NOMO-1 (cell line): ENCODE data around the gene STXBP5L.
"Not testable (repeated sequence)": the region's sequence is repeated elsewhere in the genome, so short reads cannot be mapped to it uniquely, and the experiment has no call there.

Experiments used
- DNase-seq, 2 experiments: peaks; one replicate each; lab custom pipeline; 2025; ENCODE audit not compliant: unreplicated experiment in 2 of 2; lab: John Stamatoyannopoulos, UW

Gene STXBP5L

GRCh38 chr3:120908030-120908794 lies at the start of gene STXBP5L:
STXBP5L (plus strand) TSS chr3:120908205; CDS start chr3:120909579, 1,374 bp downstream.
- DNase-seq = peak; percentile 11 to 23

- DNase-seq = no peak
Observed at GRCh38 chr3:120858521-120858920, 49.5 kb upstream of the STXBP5L start.

GRCh38 chr3:120864541-120864940 lies 43.5 kb upstream of the STXBP5L start:
- no peak for DNase-seq

- no peak for DNase-seq
Observed at GRCh38 chr3:120875507-120875906, 32.5 kb upstream of the STXBP5L start.

- no peak for DNase-seq
Observed at GRCh38 chr3:120875989-120876388, 32.0 kb upstream of the STXBP5L start.

GRCh38 chr3:120879411-120879810 lies 28.6 kb upstream of the STXBP5L start:
- no peak for DNase-seq

- no peak for DNase-seq
Observed at GRCh38 chr3:120892921-120893320, 15.1 kb upstream of the STXBP5L start.

GRCh38 chr3:120894316-120895057 lies 13.5 kb upstream of the STXBP5L start:
- no peak for DNase-seq

GRCh38 chr3:120901716-120902115 lies 6.3 kb upstream of the STXBP5L start:
- DNase-seq = not testable (repeated sequence)

- DNase-seq = no peak
Observed at GRCh38 chr3:120903221-120903620, 4.8 kb upstream of the STXBP5L start.

- no peak for DNase-seq
Observed at GRCh38 chr3:120907659-120908029, 361 bp upstream of the STXBP5L start.

GRCh38 chr3:120908795-120909601 lies 993 bp downstream of the STXBP5L start:
- no peak for DNase-seq

GRCh38 chr3:120909602-120909878 lies 1.5 kb downstream of the STXBP5L start:
- no peak for DNase-seq

GRCh38 chr3:120926146-120926545 lies 18.1 kb downstream of the STXBP5L start:
- DNase-seq = no peak

GRCh38 chr3:120928991-120929390 lies 21.0 kb downstream of the STXBP5L start:
- no peak for DNase-seq

- no peak for DNase-seq
Observed at GRCh38 chr3:120931593-120931992, 23.6 kb downstream of the STXBP5L start.

GRCh38 chr3:120956143-120956542 lies 48.1 kb downstream of the STXBP5L start:
- no peak for DNase-seq

- DNase-seq = no peak
Observed at GRCh38 chr3:120982608-120983320, 74.8 kb downstream of the STXBP5L start.

GRCh38 chr3:120983321-120983665 lies 75.3 kb downstream of the STXBP5L start:
- no peak for DNase-seq

GRCh38 chr3:120983841-120984240 lies 75.8 kb downstream of the STXBP5L start:
- DNase-seq = no peak

- no peak for DNase-seq
Observed at GRCh38 chr3:120985242-120985641, 77.2 kb downstream of the STXBP5L start.
